ENCODE results near the gene FOXP1. TPM values are rescaled to one million over a fixed set of nuclear protein-coding genes. Genes with fewer than 3 reads are reported as not detected.

The FOXP1 gene
- total RNA-seq, 1 donor from 2014 or later, result 107 TPM

GRCh38 chr3:71208211-71209095 is 375.1 kb downstream of the FOXP1 start:
- no peak overlapping the region for H3K9ac ChIP-seq (ENCODE audit: low read length)
- H3K79me2 ChIP-seq (ENCODE audit: insufficient read depth, low read length), result peaks cover 74% of the 10 kb centered on the region
- TF ChIP-seq CTCF (IDR thresholded peaks at IDR 0.05; ENCODE audit: insufficient read depth, low read depth, low read length) (no peak), EZH2 (IDR thresholded peaks at IDR 0.05; ENCODE audit: insufficient read depth, low read length) (no peak)
- no peak overlapping the region for H3K4me3 ChIP-seq (ENCODE audit: insufficient read depth, low read depth, low read length)
- H3K27me3 Mint-ChIP-seq (ENCODE audit: low read depth, unreplicated experiment), result no peaks in the 10 kb centered on the region
- H3K4me2 ChIP-seq (ENCODE audit: low read length), result no peak overlapping the region
- DNase-seq (ENCODE audit: low read depth) (no peak), FAIRE-seq (no peak)
- H3K36me3 ChIP-seq (ENCODE audit: insufficient read depth, low read length), result no peaks in the 10 kb centered on the region
- H3K27ac Mint-ChIP-seq (ENCODE audit: unreplicated experiment), result peak overlapping the region; percentile 23
- no peak overlapping the region for H3K27ac ChIP-seq (ENCODE audit: low read depth, low read length)
- no peaks in the 10 kb centered on the region for H3K27me3 ChIP-seq (ENCODE audit: insufficient read depth, low read length)
- H4K20me1 ChIP-seq (ENCODE audit: insufficient read depth, low read length), result peaks cover 65% of the 10 kb centered on the region
- peaks cover 28% of the 10 kb centered on the region for H3K4me1 Mint-ChIP-seq (ENCODE audit: low read depth, unreplicated experiment)
- no peaks in the 10 kb centered on the region for H3K9me3 Mint-ChIP-seq (ENCODE audit: unreplicated experiment)
- no peak overlapping the region for H2AFZ ChIP-seq (ENCODE audit: low read depth, low read length)
- H3K4me1 ChIP-seq (ENCODE audit: insufficient read depth, low read length), result peaks cover 21% of the 10 kb centered on the region
- H3K9me3 ChIP-seq (ENCODE audit: insufficient read depth, low read depth, low read length), result no peaks in the 10 kb centered on the region
- H3K4me3 Mint-ChIP-seq (ENCODE audit: unreplicated experiment), result no peak overlapping the region
- no peaks in the 10 kb centered on the region for H3K36me3 Mint-ChIP-seq (ENCODE audit: low read depth, unreplicated experiment)

GRCh38 chr3:71207632-71208031 is 375.9 kb downstream of the FOXP1 start:
- H3K27ac ChIP-seq (ENCODE audit: low read depth, low read length), result no peak overlapping the region
- Mint-ChIP-seq H3K9me3 (ENCODE audit: unreplicated experiment) (no peaks in the 10 kb centered on the region), H3K27me3 (ENCODE audit: low read depth, unreplicated experiment) (no peaks in the 10 kb centered on the region), H3K27ac (ENCODE audit: unreplicated experiment) (no peak overlapping the region), H3K4me3 (ENCODE audit: unreplicated experiment) (no peak overlapping the region), H3K36me3 (ENCODE audit: low read depth, unreplicated experiment) (no peaks in the 10 kb centered on the region), H3K4me1 (ENCODE audit: low read depth, unreplicated experiment) (peaks cover 32% of the 10 kb centered on the region)
- peaks cover 79% of the 10 kb centered on the region for H3K79me2 ChIP-seq (ENCODE audit: insufficient read depth, low read length)
- no peak overlapping the region for H2AFZ ChIP-seq (ENCODE audit: low read depth, low read length)
- H3K36me3 ChIP-seq (ENCODE audit: insufficient read depth, low read length), result no peaks in the 10 kb centered on the region
- TF ChIP-seq EZH2 (IDR thresholded peaks at IDR 0.05; ENCODE audit: insufficient read depth, low read length) (no peak), CTCF (IDR thresholded peaks at IDR 0.05; ENCODE audit: insufficient read depth, low read depth, low read length) (no peak)
- peaks cover 74% of the 10 kb centered on the region for H4K20me1 ChIP-seq (ENCODE audit: insufficient read depth, low read length)
- no peak overlapping the region for H3K4me2 ChIP-seq (ENCODE audit: low read length)
- FAIRE-seq (no peak), DNase-seq (ENCODE audit: low read depth) (no peak)
- H3K9me3 ChIP-seq (ENCODE audit: insufficient read depth, low read depth, low read length), result no peaks in the 10 kb centered on the region
- peaks cover 21% of the 10 kb centered on the region for H3K4me1 ChIP-seq (ENCODE audit: insufficient read depth, low read length)
- no peak overlapping the region for H3K9ac ChIP-seq (ENCODE audit: low read length)
- H3K27me3 ChIP-seq (ENCODE audit: insufficient read depth, low read length), result no peaks in the 10 kb centered on the region
- H3K4me3 ChIP-seq (ENCODE audit: insufficient read depth, low read depth, low read length), result no peak overlapping the region

Measured in astrocyte (in vitro differentiated cells and primary cell).